HG03064 (cell line): ENCODE results near the gene TESK2.

Experiments used
- ATAC-seq: cut with Tn5 transposase; IDR thresholded peaks from one replicate; pipeline ENCODE4 v1.9.1; 2021; ENCODE audit warnings: low read depth; ENCODE audit not compliant: unreplicated experiment

Gene TESK2

GRCh38 chr1:45345014-45345413, 145.9 kb downstream of the TESK2 start:
- ATAC-seq: no peak

GRCh38 chr1:45344499-45344898, 146.5 kb downstream of the TESK2 start:
- ATAC-seq: no peak

- ATAC-seq: no peak
Measured at GRCh38 chr1:45340816-45341466, 150.0 kb downstream of the TESK2 start.

- ATAC-seq: peak; percentile 68
Measured at GRCh38 chr1:45339789-45340558, 151.0 kb downstream of the TESK2 start, which contains the start of the genes MUTYH and TOE1. Gene MUTYH (minus strand): TSS chr1:45340440. CDS start chr1:45334505, 5,935 bp downstream. Gene TOE1 (plus strand): TSS chr1:45340170. CDS start chr1:45340253, 83 bp downstream.

- ATAC-seq: no peak
Measured at GRCh38 chr1:45337630-45338325, 153.2 kb downstream of the TESK2 start.

- ATAC-seq: no peak
Measured at GRCh38 chr1:45335855-45336324, 155.1 kb downstream of the TESK2 start.

- ATAC-seq: no peak
Measured at GRCh38 chr1:45334308-45335245, 156.4 kb downstream of the TESK2 start.

GRCh38 chr1:45332346-45332720, 158.6 kb downstream of the TESK2 start:
- ATAC-seq: no peak

- ATAC-seq: no peak
Measured at GRCh38 chr1:45331436-45332345, 159.3 kb downstream of the TESK2 start.

GRCh38 chr1:45329445-45329844, 161.5 kb downstream of the TESK2 start:
- no peak for ATAC-seq

GRCh38 chr1:45328680-45329079, 162.3 kb downstream of the TESK2 start:
- no peak for ATAC-seq

- ATAC-seq: no peak
Measured at GRCh38 chr1:45327644-45328515, 163.1 kb downstream of the TESK2 start.

GRCh38 chr1:45326627-45327623, 164.0 kb downstream of the TESK2 start, which contains the start of gene HPDL:
Gene HPDL (plus strand): TSS chr1:45326895. CDS start chr1:45327149, 254 bp downstream.
- no peak for ATAC-seq

GRCh38 chr1:45325851-45326506, 165.0 kb downstream of the TESK2 start:
- ATAC-seq: no peak

GRCh38 chr1:45322486-45323040, 168.4 kb downstream of the TESK2 start:
- no peak for ATAC-seq

- ATAC-seq: no peak
Measured at GRCh38 chr1:45321444-45321843, 169.5 kb downstream of the TESK2 start.
